Inferior parietal cortex (tissue), 1 donor: ENCODE data around the gene PAFAH2.
"Not testable (repeated sequence)": the region's sequence is repeated elsewhere in the genome, so short reads cannot be mapped to it uniquely, and the experiment has no call there.

ENCODE experiments used
- DNase-seq: peaks from one replicate; pipeline ENCODE4 v3.0.0-alpha.2; 2016; ENCODE audit errors: extremely low spot score

PAFAH2 gene

GRCh38 chr1:25932811-25933400 is 65.0 kb downstream of the PAFAH2 start:
- DNase-seq = not testable (repeated sequence)

GRCh38 chr1:25932321-25932720 is 65.5 kb downstream of the PAFAH2 start:
- no peak for DNase-seq

- DNase-seq = no peak
Measured at GRCh38 chr1:25929016-25929415, 68.8 kb downstream of the PAFAH2 start.

GRCh38 chr1:25927521-25928265 is 70.2 kb downstream of the PAFAH2 start:
- no peak for DNase-seq

GRCh38 chr1:25926731-25927496 is 70.9 kb downstream of the PAFAH2 start:
- DNase-seq = peak; percentile 66

- DNase-seq = no peak
Measured at GRCh38 chr1:25924454-25924853, 73.4 kb downstream of the PAFAH2 start.

- no peak for DNase-seq
Measured at GRCh38 chr1:25922971-25923552, 74.8 kb downstream of the PAFAH2 start.

GRCh38 chr1:25922056-25922970 is 75.5 kb downstream of the PAFAH2 start:
- DNase-seq = no peak

- DNase-seq = no peak
Measured at GRCh38 chr1:25918615-25919014, 79.2 kb downstream of the PAFAH2 start.

GRCh38 chr1:25917996-25918395 is 79.9 kb downstream of the PAFAH2 start:
- no peak for DNase-seq

- DNase-seq = no peak
Measured at GRCh38 chr1:25916460-25916859, 81.4 kb downstream of the PAFAH2 start.

- no peak for DNase-seq
Measured at GRCh38 chr1:25914074-25914995, 83.5 kb downstream of the PAFAH2 start.

- no peak for DNase-seq
Measured at GRCh38 chr1:25913206-25913605, 84.7 kb downstream of the PAFAH2 start.

- DNase-seq = no peak
Measured at GRCh38 chr1:25912076-25912831, 85.6 kb downstream of the PAFAH2 start.

GRCh38 chr1:25911162-25911561 is 86.7 kb downstream of the PAFAH2 start:
- no peak for DNase-seq
